ENCODE measurements around the gene SHKBP1.
"Not testable (repeated sequence)": the region's sequence is repeated elsewhere in the genome, so short reads cannot be mapped to it uniquely, and the experiment has no call there.

Gene SHKBP1

GRCh38 chr19:40623403-40624251, 47.0 kb downstream of the SHKBP1 start:
- intact Hi-C loops (cut with DNase I): no loop called here
- DNase-seq: no peak

- intact Hi-C loops (cut with DNase I); DNase-seq: not testable (repeated sequence)
These were observed 47.9 kb downstream of the SHKBP1 start for GRCh38 chr19:40624369-40625153.

- intact Hi-C loops (cut with DNase I): no loop called here
- DNase-seq: no peak
These were observed 48.9 kb downstream of the SHKBP1 start for GRCh38 chr19:40625406-40626120.

GRCh38 chr19:40626918-40627317, 50.2 kb downstream of the SHKBP1 start:
- intact Hi-C loops (cut with DNase I): no loop called here
- no peak for DNase-seq

- DNase-seq: no peak
- intact Hi-C loops (cut with DNase I): no loop called here
These were observed 51.0 kb downstream of the SHKBP1 start for GRCh38 chr19:40627486-40628279.

- no peak for DNase-seq
- intact Hi-C loops (cut with DNase I): no loop called here
These were observed 52.7 kb downstream of the SHKBP1 start for GRCh38 chr19:40629346-40629745.

GRCh38 chr19:40630571-40631160, 54.0 kb downstream of the SHKBP1 start:
- intact Hi-C loops (cut with DNase I): no loop called here

GRCh38 chr19:40632311-40633036, 55.8 kb downstream of the SHKBP1 start:
- no peak for DNase-seq
- intact Hi-C loops (cut with DNase I): no loop called here

More at GRCh38 chr19:40630571-40631160, 54.0 kb downstream of the SHKBP1 start:
- DNase-seq: no peak

GRCh38 chr19:40633207-40633606, 56.5 kb downstream of the SHKBP1 start:
- intact Hi-C loops (cut with DNase I): no loop called here

GRCh38 chr19:40638327-40638726, 61.7 kb downstream of the SHKBP1 start:
- intact Hi-C loops (cut with DNase I): no loop called here

More at GRCh38 chr19:40633207-40633606, 56.5 kb downstream of the SHKBP1 start:
- no peak for DNase-seq

GRCh38 chr19:40639638-40639982, 62.9 kb downstream of the SHKBP1 start:
- intact Hi-C loops (cut with DNase I): no loop called here
- no peak for DNase-seq

More at GRCh38 chr19:40638327-40638726, 61.7 kb downstream of the SHKBP1 start:
- DNase-seq: no peak

GRCh38 chr19:40640744-40641143, 64.1 kb downstream of the SHKBP1 start:
- peak in 36 of 42 donors; percentile 17 to 85 (median 56) for DNase-seq
- intact Hi-C loops (cut with DNase I): no loop called here

All from head of caudate nucleus (tissue), 42 donors.